BJ (cell line): ENCODE data around the gene GSE1. TPM values are rescaled to one million over a fixed set of nuclear protein-coding genes. Genes with fewer than 3 reads are reported as not detected.

ENCODE experiments used
- CTCF ChIA-PET: fragments of 350-600 bp; formaldehyde crosslinking; extraction: SDS; loops from one replicate; lab custom pipeline; 2021; ENCODE audit warnings: antibody characterized with exemption, inconsistent platforms; lab: Yijun Ruan, JAX
- POLR2A ChIA-PET: fragments of 300-600 bp; sonication (Branson Sonifier 250); formaldehyde crosslinking; extraction: SDS; loops from one replicate; lab custom pipeline; 2021; ENCODE audit warnings: antibody characterized with exemption; lab: Charles Lee
- DNase-seq: peaks from one replicate; pipeline ENCODE4 v3.0.0-alpha.2; 2011; ENCODE audit warnings: low read depth
- H3K27me3 ChIP-seq: 2 replicates; pipeline ENCODE4 v1.6.0; 2011; ENCODE audit warnings: low read length; ENCODE audit not compliant: control insufficient read depth, insufficient read depth
- H3K36me3 ChIP-seq: 2 replicates; pipeline ENCODE4 v1.5.1; 2011; ENCODE audit warnings: low read length; ENCODE audit not compliant: control insufficient read depth, insufficient read depth
- H3K4me3 ChIP-seq: 2 replicates; pipeline ENCODE4 v1.5.1; 2011; ENCODE audit warnings: low read depth, mild to moderate bottlenecking, control low read depth, low read length
- CTCF ChIP-seq: IDR thresholded peaks from 2 replicates; pipeline ENCODE4 v1.5.1; 2011; ENCODE audit warnings: low read depth, mild to moderate bottlenecking, control low read depth, inconsistent platforms, low read length, moderate library complexity; ENCODE audit not compliant: insufficient read depth
- polyA plus RNA-seq: library from polyadenylated mRNA; depleted of rRNA; stranded (reverse); fragments of >200 nt; gene quantifications from 2 replicates; pipeline ENCODE4 v1.2.3, GENCODE V29; 2011

GSE1 gene
- polyA plus RNA-seq, 1 experiment: 16.2 TPM

DNA sequence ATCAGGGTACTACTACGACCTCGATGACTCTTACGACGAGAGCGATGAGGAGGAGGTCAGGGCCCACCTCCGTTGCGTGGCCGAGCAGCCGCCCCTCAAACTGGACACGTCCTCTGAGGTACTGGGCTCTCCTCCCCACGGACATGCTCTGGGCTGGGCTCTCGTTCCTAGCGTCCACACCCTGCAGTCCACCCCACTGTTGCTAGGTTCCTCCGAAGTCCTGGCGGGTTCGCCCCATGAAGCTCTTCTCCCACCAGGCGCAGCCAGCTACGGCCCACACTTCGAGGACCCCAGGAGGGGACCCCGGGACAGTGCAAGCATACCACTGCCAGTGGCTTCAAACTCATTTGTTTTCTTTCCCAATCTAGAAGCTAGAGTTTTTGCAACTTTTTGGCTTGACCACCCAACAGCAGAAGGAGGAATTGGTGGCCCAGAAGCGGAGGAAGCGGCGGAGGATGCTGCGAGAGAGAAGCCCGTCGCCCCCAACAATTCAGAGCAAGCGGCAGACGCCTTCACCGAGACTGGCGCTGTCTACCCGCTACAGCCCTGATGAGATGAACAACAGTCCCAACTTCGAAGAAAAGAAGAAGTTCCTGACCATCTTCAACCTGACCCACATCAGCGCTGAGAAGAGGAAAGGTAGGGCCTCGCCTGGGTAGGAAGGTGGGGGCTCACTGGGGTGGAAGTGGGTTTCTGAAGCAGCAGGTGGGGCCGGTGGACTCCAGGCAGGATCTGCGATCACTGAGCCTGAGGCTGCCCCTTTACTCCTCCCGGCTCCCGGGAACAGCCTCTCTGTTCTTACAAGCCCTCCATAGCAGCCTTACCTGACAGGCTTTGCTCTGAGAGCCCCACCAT, 50.1 kb downstream of the GSE1 start:
- H3K36me3 ChIP-seq: peaks cover 69% of the 10 kb centered on the region
- no peaks in the 10 kb centered on the region for H3K27me3 ChIP-seq
- no peak for DNase-seq
- CTCF ChIA-PET: no interaction called here
- no peak for TF ChIP-seq CTCF
- no peak overlapping the region for H3K4me3 ChIP-seq
- POLR2A ChIA-PET: no interaction called here

DNA sequence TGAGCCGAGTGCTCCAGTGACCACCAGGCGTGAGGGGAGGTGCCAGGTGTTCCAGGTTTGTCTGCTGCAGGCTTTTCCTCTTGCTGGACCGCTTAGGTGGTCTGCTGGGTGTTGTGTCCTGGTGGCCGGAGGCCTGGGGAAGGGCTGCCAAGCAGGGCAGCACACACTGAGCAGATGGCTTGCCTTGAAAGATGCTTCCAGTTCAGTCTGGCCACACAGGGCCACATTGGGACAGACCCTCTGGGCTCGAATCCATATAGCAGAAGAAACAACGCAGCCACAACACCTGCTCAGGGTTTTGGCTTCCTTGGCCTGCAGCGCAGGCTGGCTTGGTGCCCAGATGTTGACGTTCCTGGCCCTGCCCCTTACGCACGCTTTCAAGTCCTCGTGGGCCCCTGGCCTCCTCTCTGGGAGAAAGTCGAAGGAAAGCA, 50.8 kb downstream of the GSE1 start:
- TF ChIP-seq CTCF: no peak
- CTCF ChIA-PET: interaction anchor here (0.6 kb wide), 1 partner anchor 9 kb away, joined by 3 read pairs; no protein-coding TSS in a partner anchor
- Histone ChIP-seq H3K27me3 (no peaks in the 10 kb centered on the region), H3K36me3 (peaks cover 68% of the 10 kb centered on the region), H3K4me3 (no peak overlapping the region)
- POLR2A ChIA-PET: no interaction called here
- DNase-seq: no peak

DNA sequence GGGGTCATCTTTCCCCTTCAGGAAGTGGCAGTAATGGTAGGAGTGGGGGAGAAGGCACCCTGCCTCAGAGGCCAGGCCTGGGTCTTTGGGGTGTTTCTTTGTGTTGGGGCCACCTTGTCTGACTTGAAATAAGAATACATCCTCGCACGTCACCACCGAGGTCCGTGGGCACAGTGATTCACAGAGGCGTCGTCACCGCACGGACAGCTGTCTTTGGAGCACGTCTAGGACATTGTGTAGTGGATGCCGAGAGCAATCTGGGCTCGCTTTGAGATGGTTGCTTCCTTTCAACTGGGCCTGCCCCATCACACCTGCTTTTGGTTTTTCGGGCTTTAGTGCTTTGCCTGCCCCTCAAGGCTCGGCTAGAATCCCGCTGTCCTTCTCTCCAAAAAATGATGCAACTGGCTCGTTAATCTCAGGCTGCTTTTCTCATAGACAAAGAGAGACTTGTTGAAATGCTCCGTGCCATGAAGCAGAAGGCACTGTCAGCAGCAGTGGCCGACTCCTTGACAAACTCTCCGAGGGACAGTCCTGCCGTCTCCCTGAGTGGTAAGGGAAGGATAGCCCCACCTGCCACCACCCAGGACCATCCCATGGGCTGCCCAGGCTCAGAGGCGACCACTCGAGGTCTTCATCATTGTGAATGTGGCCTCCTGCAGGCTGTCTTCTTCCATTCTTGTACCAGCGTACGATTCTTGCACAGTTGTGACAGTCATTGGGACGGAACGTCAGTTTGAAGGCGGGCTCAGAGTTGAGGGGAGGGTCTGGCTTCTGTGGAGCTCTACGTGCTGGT, 51.7 kb downstream of the GSE1 start:
- H3K36me3 ChIP-seq: peaks cover 69% of the 10 kb centered on the region
- POLR2A ChIA-PET: no interaction called here
- DNase-seq: no peak
- no peaks in the 10 kb centered on the region for H3K27me3 ChIP-seq
- CTCF ChIA-PET: interaction anchor here (0.6 kb wide), 1 partner anchor 8 kb away, joined by 3 read pairs; no protein-coding TSS in a partner anchor
- H3K4me3 ChIP-seq: no peak overlapping the region
- TF ChIP-seq CTCF: no peak

GRCh38 chr16:85665373-85665740, 52.2 kb downstream of the GSE1 start:
- ChIA-PET CTCF (interaction anchor here (1.5 kb wide), 1 partner anchor 10 kb away, joined by 3 read pairs; no protein-coding TSS in a partner anchor), POLR2A (no interaction called here)
- no peak for TF ChIP-seq CTCF
- Histone ChIP-seq H3K4me3 (no peak overlapping the region), H3K36me3 (peaks cover 70% of the 10 kb centered on the region), H3K27me3 (no peaks in the 10 kb centered on the region)
- no peak for DNase-seq

DNA sequence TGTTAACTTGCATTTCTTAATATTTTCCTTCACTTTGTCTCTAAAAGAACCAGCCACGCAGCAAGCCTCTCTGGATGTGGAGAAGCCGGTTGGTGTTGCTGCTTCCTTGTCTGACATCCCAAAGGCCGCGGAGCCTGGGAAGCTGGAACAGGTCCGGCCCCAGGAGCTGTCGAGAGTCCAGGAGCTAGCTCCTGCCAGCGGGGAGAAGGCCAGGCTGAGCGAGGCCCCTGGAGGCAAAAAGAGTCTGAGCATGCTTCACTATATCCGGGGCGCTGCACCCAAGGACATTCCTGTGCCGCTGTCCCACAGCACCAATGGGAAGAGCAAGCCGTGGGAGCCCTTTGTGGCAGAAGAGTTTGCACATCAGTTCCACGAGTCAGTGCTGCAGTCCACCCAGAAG, 52.8 kb downstream of the GSE1 start:
- no peak for DNase-seq
- POLR2A ChIA-PET: no interaction called here
- CTCF ChIA-PET: interaction anchor here (1.5 kb wide), 1 partner anchor 10 kb away, joined by 3 read pairs; no protein-coding TSS in a partner anchor
- Histone ChIP-seq H3K4me3 (no peak overlapping the region), H3K27me3 (no peaks in the 10 kb centered on the region), H3K36me3 (peaks cover 73% of the 10 kb centered on the region)
- TF ChIP-seq CTCF: no peak
